NCI-H2227 (cell line): Measurements from ENCODE around the gene LILRB3.
"Not testable (repeated sequence)": the region's sequence is repeated elsewhere in the genome, so short reads cannot be mapped to it uniquely, and the experiment has no call there.

Experiments used
- DNase-seq: peaks from one replicate; lab custom pipeline; 2025; ENCODE audit not compliant: unreplicated experiment; lab: John Stamatoyannopoulos, UW

The LILRB3 gene

GRCh38 chr19:54211235-54211634 lies 11.6 kb downstream of the LILRB3 start:
- no peak for DNase-seq

DNA sequence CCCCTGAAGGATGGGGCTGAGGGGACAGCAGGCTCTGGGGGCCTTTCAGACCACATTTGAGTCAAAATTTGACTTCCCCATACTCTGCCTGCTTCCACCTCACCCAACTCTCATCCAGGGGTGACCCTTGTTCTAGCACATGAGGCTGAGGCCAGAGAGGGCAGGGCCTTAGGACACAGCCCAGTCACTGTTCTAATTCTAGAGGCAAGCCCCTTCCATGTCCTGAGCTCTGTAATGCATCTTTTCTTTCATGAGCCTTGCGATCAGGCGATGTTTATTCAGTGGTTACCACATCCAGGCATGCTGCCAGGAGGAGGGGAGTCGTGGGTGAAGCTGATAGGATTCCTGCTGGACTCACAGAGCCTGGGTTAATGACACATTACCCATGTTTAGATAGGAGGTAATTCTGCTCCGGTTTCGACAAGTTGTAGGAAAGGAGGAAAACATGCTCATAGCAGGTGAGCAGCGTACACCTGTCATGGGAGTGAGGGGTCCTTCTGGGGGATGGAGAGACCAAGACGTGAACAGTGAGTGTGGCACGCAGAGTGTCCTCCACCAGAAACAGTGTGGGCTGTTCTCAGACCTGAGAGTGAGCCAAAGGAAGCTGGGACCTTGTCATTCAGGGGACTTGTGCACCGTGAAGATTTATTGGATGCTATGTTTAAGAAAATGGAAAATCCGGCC lies 12.9 kb downstream of the LILRB3 start:
- DNase-seq = peak; percentile 79

DNA sequence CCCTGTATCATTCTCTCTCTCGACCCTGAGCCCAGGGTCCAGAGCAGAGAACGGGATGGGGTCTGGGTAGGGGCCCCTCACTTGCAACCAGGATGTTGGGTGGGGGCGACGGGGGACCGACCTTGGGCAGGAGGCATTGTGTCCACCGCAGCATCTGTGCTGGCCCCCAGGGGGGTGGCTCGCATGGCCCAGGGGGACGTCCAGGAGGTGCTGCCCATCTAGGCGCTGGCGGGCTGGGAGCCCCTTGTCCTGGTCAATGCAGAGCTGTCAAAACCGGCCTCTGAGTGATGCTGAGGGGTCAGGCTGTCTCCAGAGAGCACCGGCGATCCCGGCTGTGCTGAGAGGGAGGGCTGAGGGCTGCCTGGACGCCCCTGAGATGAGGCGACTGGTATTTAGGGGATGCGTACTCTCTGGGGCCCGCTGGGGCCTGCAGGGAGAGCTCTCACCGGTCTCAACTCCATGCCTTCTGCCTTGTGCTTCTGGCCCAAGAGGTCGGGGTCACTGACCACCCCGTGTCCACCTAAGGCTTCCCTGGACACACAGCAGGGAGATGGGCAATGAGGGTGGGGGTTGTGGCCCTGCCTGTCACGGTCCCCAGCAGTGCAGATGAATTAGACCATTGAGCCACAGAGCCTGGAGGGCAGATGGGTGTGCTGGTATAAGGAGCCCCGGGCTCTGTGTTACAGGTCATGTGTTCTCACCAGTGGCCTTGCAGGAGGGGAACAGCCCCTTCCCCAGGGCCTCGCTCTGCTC lies 13.6 kb downstream of the LILRB3 start:
- DNase-seq = no peak

DNA sequence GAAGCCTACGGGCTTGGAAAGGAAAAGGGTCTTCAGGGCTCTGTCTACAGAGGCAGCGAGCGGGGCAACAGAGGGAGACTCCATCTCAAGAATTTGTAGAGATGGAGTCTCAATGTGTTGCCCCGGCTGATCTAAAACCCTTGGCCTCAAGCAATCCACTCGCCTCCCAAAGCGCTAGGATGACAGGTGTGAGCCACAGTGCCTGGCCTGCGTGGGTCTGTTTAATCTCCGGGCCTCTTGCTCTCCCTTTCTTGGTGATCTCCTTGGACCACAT lies 14.1 kb downstream of the LILRB3 start:
- no peak for DNase-seq

- no peak for DNase-seq
Observed at GRCh38 chr19:54207983-54208783, 14.6 kb downstream of the LILRB3 start.

DNA sequence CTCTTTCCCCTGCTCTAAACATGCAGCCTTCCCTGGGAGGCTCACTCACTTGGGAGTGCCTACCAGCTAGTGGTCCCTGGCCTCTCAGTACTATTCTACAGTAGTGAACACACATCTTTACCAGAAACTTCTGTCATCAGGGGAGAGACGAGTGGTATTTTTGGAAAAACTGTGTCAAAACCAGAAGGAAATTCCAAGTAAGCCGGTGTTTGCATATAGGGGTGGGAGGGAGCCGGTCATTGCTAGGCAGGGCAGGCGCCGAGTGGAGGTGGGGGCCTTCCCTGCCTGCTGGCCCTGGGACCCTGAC lies 15.2 kb downstream of the LILRB3 start:
- DNase-seq = no peak

DNA sequence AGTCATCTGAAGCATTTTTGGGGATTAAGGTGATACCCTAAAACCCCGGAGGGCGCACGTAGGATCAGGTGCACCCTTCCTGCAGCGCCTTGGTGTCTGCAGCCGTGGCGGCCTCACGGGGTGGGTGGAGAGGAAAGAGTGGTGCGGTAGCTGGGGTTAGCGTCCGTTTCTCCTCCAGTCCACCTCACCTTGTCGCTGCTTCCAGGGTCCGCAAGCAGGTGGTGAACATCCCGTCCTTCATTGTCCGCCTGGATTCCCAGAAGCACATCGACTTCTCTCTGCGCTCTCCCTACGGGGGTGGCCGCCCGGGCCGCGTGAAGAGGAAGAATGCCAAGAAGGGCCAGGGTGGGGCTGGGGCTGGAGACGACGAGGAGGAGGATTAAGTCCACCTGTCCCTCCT lies 15.6 kb downstream of the LILRB3 start:
- DNase-seq = not testable (repeated sequence)

DNA sequence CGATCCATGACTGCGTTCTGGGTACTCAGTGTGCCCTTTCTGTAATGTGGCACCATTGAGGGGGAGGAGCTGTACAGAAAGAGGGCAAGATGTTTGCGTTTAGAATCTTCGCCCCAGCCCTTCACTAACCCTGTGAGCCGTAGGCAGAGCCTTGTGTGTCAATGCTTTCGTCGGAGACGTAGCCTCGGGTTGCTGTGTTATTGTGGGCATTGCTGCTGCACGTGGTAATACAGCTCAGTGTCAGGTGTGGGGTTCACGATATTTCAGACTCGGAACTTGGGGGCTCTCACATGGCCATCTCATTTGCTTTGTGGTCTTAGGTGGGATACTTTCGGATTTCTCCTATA lies 16.0 kb downstream of the LILRB3 start:
- DNase-seq = no peak

DNA sequence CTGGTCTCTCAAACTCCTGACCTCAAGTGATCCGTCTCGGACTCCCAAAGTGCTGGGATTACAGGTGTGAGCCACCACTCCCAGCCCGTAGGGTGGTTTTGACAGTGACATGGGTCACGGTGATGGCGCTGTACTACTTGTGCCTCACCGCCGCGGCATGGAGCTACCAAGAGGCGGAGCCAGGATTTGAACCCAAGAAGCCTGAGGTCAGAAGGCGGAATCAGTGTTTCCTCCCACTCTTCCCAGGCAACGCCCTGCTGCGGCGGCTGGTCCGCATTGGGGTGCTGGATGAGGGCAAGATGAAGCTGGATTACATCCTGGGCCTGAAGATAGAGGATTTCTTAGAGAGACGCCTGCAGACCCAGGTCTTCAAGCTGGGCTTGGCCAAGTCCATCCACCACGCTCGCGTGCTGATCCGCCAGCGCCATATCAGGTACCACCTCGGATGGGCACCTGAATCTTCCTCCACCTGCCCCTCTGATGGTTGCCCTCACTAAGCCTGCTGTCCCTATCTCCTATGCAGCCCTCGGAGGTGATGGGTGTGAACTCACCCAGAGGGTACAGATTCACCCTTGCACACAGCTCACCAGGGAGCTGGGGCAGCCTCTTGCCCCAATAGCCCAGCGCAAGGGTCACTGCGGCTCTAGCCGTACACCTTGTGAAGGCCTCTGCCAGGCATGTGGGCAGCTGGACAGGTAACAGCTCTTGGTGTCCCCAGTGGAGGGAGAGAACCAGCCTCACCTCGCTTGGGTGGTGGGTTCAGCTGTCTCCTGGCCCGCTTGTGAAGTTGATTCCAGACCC lies 16.6 kb downstream of the LILRB3 start:
- no peak for DNase-seq

GRCh38 chr19:54204767-54205468 lies 17.9 kb downstream of the LILRB3 start:
- no peak for DNase-seq

DNA sequence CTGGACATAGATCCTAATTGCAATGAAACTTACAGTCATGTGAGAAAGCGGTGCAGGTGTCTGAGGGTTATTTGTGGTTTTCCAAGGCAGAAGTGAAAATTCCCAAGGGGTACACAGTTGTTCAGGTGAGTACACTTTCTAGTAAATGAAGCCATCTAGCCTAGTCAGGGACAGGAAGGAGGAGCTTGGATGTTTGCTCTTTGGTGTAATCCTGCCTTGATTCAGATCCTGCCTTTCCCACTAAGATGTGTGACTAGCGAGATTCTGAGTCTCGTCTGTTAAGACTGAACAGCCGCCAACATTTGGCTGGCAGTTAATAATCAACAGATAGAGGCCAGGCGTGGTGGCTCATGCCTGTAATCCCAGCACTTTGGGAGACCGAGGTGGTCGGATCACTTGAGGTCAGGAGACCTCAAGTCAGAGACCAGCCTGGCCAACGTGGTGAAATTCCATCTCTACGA lies 19.6 kb downstream of the LILRB3 start:
- no peak for DNase-seq

DNA sequence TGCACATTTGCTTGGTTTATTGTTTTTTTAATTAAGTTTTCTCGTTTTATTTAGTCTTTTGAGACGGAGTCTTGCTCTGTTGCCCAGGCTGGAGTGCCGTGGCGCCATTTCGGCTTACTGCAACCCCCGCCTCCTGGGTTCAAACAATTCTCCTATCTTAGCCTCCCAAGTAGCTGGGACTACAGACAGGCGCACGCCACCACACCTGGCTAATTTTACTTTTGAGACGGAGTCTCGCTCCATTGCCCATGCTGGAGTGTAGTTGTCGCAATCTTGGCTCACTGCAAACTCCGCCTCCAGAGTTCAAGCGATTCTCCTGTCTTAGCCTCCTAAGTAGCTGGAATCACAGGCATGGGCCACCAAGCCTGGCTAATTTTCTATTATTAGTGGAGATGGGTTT lies 20.8 kb downstream of the LILRB3 start:
- no peak for DNase-seq

- no peak for DNase-seq
Observed at GRCh38 chr19:54201172-54201701, 21.6 kb downstream of the LILRB3 start.

GRCh38 chr19:54199401-54199800 lies 23.4 kb downstream of the LILRB3 start:
- no peak for DNase-seq

DNA sequence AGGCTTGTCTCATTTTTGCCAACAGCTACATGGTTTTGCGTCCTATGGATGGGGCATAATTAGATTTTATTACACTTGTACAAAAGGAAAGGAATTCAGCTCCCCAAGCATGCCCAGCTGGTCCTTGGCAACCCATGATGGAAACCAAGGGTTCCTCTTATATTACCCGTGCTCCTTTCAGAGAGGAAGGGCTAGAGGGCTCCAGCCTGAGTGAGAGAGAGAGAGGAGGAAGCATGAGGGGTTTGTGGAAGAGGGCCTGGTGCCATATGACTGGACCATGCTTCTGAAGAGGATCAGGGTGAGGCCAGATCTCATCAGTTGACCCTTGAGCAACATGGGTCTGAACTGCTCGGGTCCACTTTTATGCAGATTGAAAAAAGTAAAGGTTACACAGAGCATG lies 25.7 kb downstream of the LILRB3 start:
- DNase-seq = no peak

DNA sequence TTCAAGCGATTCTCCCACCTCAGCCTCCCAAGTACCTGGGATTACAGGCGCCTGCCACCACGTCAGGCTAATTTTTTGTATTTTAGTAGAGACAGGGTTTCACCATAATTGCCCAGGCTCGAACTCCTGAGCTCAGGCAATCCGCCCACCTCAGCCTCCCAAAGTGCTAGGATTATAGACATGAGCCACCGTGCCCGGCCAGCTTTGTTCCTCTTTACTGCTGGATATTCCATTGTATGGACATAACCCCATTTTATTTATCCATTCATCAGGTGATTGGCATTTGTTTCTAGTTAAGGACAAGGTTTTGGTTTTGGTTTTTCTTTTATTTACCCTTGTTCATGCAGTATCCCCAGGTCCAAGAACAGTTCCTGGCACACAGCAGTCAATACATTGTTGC lies 26.3 kb downstream of the LILRB3 start:
- DNase-seq = no peak

DNA sequence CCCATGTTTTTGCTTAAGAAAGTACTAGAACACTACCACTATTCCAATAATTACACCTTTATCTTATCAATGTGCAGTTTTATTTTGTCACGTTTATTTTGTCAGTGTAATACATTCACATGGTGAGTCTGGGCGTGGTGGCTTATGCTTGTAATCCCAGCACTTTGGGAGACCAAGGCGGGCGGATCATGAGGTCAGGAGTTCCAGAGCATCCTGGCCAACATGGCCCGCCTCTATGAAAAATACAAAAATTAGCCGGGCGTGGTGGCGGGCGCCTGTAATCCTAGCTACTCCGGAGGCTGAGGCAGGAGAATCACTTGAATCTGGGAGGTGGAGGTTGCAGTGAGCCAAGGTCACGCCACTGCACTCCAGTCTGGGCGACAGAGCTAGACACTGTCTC lies 28.3 kb downstream of the LILRB3 start:
- not testable (repeated sequence) for DNase-seq

GRCh38 chr19:54193011-54193410 lies 29.8 kb downstream of the LILRB3 start:
- DNase-seq = no peak

DNA sequence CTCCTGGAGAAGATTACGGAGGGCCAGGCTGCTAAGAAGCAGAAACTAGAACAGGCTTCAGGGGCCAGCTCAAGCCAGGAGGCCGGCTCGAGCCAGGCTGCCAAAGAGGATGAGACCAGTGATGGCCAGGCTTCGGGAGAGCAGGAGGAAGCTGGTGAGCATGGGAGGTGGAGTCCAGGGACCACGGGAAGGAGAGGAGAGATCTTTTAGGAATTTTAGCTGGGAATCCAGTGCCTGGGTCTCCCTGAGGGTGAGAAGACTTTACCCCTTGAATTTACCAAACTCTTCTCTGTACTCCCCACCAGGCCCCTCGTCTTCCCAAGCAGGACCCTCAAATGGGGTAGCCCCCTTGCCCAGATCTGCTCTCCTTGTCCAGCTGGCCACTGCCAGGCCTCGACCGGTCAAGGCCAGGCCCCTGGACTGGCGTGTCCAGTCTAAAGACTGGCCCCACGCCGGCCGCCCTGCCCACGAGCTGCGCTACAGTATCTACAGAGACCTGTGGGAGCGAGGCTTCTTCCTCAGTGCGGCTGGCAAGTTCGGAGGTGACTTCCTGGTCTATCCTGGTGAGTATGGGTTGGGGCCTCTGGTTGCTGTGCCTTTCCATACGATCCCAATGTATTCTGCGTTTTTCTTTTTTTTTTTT lies 30.9 kb downstream of the LILRB3 start:
- no peak for DNase-seq
